ENCODE measurements around the gene SMAD3. TPM values are rescaled to one million over a fixed set of nuclear protein-coding genes. Genes with fewer than 3 reads are reported as not detected.

Gene SMAD3
- total RNA-seq, 1 experiment from 2014 or later, result 89.2 TPM

DNA sequence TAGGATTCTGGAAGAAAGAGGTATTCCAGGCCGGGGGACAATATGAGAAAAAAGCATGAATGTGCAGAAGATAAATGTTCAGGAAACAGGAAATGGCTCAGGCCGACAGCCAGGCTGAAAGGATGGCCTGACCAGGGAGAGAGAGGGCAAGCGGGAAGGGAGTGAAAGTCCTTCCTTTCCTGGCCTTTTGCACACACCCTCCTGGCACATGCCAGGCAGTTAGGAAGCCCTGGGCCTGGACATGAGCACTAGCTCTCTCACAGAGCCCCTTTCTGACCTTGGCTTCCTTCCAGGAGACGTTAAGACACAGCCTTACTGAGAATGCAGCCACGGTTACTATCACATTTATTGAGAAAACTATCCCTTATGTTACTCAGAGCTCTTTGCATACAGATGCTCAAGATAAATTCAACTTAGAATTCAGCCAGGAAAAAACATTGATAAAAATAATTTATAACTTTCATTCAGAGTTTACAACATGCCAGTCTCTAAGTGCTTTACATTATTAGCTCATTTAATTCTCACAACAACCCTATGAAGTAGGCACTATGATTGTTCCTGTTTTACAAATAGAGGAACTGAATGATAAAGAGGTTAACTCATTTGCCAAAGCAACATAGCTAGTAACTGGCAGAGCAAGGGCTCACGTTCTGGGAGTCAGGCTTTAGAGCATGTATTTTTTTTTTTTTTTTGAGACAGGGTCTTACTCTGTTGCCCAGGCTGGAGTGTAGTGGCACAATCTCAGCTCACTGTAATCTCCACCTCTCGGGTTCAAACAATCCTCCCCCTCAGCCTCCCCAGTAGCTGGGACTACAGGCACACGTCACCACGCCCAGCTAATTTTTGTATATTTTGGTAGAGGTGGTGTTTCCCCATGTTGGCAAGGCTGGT is 39.4 kb upstream of the SMAD3 start:
- Histone ChIP-seq H2AFZ (ENCODE audit: low read depth, low read length, poor library complexity, severe bottlenecking) (peak overlapping the region; percentile 27), H3K4me1 (ENCODE audit: control insufficient read depth in 1 of 2, insufficient read depth in 2 of 2, low read length in 2 of 2) (peaks cover 48 to 84% of the 10 kb centered on the region in 2 experiments), H3K27me3 (ENCODE audit: insufficient read depth, low read length) (no peaks in the 10 kb centered on the region), H3K9me2 (ENCODE audit: insufficient read depth) (no peaks in the 10 kb centered on the region), H3K9ac (ENCODE audit: low read length) (peak overlapping the region; percentile 27), H3K4me2 (ENCODE audit: low read length) (peak overlapping the region; percentile 63), H4K20me1 (ENCODE audit: insufficient read depth) (no peaks in the 10 kb centered on the region), H3K9me3 (ENCODE audit: control insufficient read depth in 1 of 2, insufficient read depth in 1 of 2, low read depth in 1 of 2, low read length in 2 of 2) (no peaks in the 10 kb centered on the region), H3K79me2 (ENCODE audit: insufficient read depth, low read length) (no peaks in the 10 kb centered on the region), H3K27ac (ENCODE audit: low read depth, low read length) (0 out of 2 replicates have a peak overlapping the region, but pooled peaks have one; percentile 0), H3K36me3 (ENCODE audit: control insufficient read depth in 1 of 2, insufficient read depth in 2 of 2, low read length in 2 of 2) (no peaks in the 10 kb centered on the region), H3K4me3 (replicated peaks in 1 of 2; ENCODE audit: low read depth in 1 of 2, low read length in 2 of 2) (no peak overlapping the region)
- BruUV-seq (replicated peaks), result no TSS peak
- ChIA-PET RAD21 (ENCODE audit: low non-redundant PET in 1 of 2, low total read pairs in 2 of 2, uncharacterized antibody in 2 of 2, unreplicated experiment in 2 of 2) (interaction anchor here (0.6 to 1.2 kb wide), 2 partner anchors 79 to 97 kb away, joined by 3 to 4 read pairs; no protein-coding TSS in a partner anchor), POLR2A (interaction anchor here (1.8 kb wide), 1 partner anchor 16 kb away, joined by 5 read pairs; no protein-coding TSS in a partner anchor), CTCF (interaction anchor here (1.2 kb wide), 1 partner anchor 79 kb away, joined by 3 read pairs; no protein-coding TSS in a partner anchor)
- DNase-seq (ENCODE audit: low read depth, low spot score) (no peak), ATAC-seq (peak; percentile 28; the same call in 1 of the 2 replicates)
- TF ChIP-seq SIN3A (IDR thresholded peaks at IDR 0.05; ENCODE audit: low read depth), result no peak
- no peak for TF ChIP-seq ATF3 (IDR thresholded peaks at IDR 0.05)
- intact Hi-C loops (cut with micrococcal nuclease), result no loop called here

DNA sequence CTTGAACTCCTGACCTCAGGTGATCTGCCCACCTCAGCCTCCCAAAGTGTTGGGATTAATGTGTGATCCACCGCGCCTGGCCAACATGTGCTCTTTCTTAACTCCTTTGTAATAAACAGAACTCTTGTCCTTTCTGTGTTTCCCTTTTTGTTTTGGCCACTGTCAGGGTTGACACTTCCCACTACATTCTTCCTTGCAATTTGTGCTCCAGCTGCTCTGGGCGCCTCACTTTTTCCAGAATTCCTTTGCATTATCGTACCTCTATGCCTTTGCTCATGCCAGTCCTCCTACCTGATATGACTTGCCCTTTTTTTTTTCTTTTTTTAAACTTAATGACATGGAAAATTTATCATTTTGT is 38.8 kb upstream of the SMAD3 start:
- Histone ChIP-seq H3K79me2 (ENCODE audit: insufficient read depth, low read length) (no peaks in the 10 kb centered on the region), H4K20me1 (ENCODE audit: insufficient read depth) (no peaks in the 10 kb centered on the region), H3K36me3 (ENCODE audit: control insufficient read depth in 1 of 2, insufficient read depth in 2 of 2, low read length in 2 of 2) (no peaks in the 10 kb centered on the region), H2AFZ (ENCODE audit: low read depth, low read length, poor library complexity, severe bottlenecking) (no peak overlapping the region), H3K9me3 (ENCODE audit: control insufficient read depth in 1 of 2, insufficient read depth in 1 of 2, low read depth in 1 of 2, low read length in 2 of 2) (no peaks in the 10 kb centered on the region), H3K9ac (ENCODE audit: low read length) (no peak overlapping the region), H3K4me1 (ENCODE audit: control insufficient read depth in 1 of 2, insufficient read depth in 2 of 2, low read length in 2 of 2) (peaks cover 42 to 81% of the 10 kb centered on the region in 2 experiments), H3K27ac (ENCODE audit: low read depth, low read length) (no peak overlapping the region), H3K4me2 (ENCODE audit: low read length) (no peak overlapping the region), H3K4me3 (replicated peaks in 1 of 2; ENCODE audit: low read depth in 1 of 2, low read length in 2 of 2) (no peak overlapping the region), H3K27me3 (ENCODE audit: insufficient read depth, low read length) (no peaks in the 10 kb centered on the region), H3K9me2 (ENCODE audit: insufficient read depth) (no peaks in the 10 kb centered on the region)
- ATAC-seq (no peak), DNase-seq (ENCODE audit: low read depth, low spot score) (no peak)
- CTCF ChIA-PET, result interaction anchor here (1.2 kb wide), 1 partner anchor 80 kb away, joined by 3 read pairs; no protein-coding TSS in a partner anchor
- intact Hi-C loops (cut with micrococcal nuclease), result no loop called here
- RAD21 ChIA-PET (ENCODE audit: low non-redundant PET in 1 of 2, low total read pairs in 2 of 2, uncharacterized antibody in 2 of 2, unreplicated experiment in 2 of 2), result interaction anchor here in 1 of 2 experiments (1.2 kb wide), 1 partner anchor 80 kb away, joined by 4 read pairs; no protein-coding TSS in a partner anchor
- POLR2A ChIA-PET, result interaction anchor here (1.8 kb wide), 1 partner anchor 15 kb away, joined by 5 read pairs; no protein-coding TSS in a partner anchor
- no TSS peak for BruUV-seq (replicated peaks)
- TF ChIP-seq MAX (IDR thresholded peaks at IDR 0.05) (no peak), ZNF274 (IDR thresholded peaks at IDR 0.05; ENCODE audit: low read depth, low read length) (no peak), ZFX (IDR thresholded peaks at IDR 0.05) (no peak), YY1 (IDR thresholded peaks at IDR 0.05; ENCODE audit: extremely low read depth, insufficient replicate concordance, low read depth, low read length) (no peak), RAD21 (IDR thresholded peaks at IDR 0.05; ENCODE audit: low read depth) (no peak), JUND (IDR thresholded peaks at IDR 0.05) (no peak), CEBPB (IDR thresholded peaks at IDR 0.05; ENCODE audit: low read depth) (no peak), CTCF (IDR thresholded peaks at IDR 0.05 in 2 of 3, conservative IDR thresholded peaks at IDR 0.05 in 1 of 3; ENCODE audit: borderline replicate concordance in 1 of 3, insufficient read depth in 1 of 3, low read depth in 2 of 3, low read length in 2 of 3) (no peak), SIN3A (IDR thresholded peaks at IDR 0.05; ENCODE audit: low read depth) (no peak), TCF7L2 (IDR thresholded peaks at IDR 0.05; ENCODE audit: borderline replicate concordance, extremely low read depth, insufficient read depth, insufficient read length) (no peak)
- TF ChIP-seq, protein P1, sequence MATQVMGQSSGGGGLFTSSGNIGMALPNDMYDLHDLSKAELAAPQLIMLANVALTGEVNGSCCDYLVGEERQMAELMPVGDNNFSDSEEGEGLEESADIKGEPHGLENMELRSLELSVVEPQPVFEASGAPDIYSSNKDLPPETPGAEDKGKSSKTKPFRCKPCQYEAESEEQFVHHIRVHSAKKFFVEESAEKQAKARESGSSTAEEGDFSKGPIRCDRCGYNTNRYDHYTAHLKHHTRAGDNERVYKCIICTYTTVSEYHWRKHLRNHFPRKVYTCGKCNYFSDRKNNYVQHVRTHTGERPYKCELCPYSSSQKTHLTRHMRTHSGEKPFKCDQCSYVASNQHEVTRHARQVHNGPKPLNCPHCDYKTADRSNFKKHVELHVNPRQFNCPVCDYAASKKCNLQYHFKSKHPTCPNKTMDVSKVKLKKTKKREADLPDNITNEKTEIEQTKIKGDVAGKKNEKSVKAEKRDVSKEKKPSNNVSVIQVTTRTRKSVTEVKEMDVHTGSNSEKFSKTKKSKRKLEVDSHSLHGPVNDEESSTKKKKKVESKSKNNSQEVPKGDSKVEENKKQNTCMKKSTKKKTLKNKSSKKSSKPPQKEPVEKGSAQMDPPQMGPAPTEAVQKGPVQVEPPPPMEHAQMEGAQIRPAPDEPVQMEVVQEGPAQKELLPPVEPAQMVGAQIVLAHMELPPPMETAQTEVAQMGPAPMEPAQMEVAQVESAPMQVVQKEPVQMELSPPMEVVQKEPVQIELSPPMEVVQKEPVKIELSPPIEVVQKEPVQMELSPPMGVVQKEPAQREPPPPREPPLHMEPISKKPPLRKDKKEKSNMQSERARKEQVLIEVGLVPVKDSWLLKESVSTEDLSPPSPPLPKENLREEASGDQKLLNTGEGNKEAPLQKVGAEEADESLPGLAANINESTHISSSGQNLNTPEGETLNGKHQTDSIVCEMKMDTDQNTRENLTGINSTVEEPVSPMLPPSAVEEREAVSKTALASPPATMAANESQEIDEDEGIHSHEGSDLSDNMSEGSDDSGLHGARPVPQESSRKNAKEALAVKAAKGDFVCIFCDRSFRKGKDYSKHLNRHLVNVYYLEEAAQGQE (IDR thresholded peaks at IDR 0.05; ENCODE audit: low read depth), result no peak
